ENCODE results near the gene KBTBD3. TPM values are rescaled to one million over a fixed set of nuclear protein-coding genes. Genes with fewer than 3 reads are reported as not detected.
"Not testable (repeated sequence)": the region's sequence is repeated elsewhere in the genome, so short reads cannot be mapped to it uniquely, and the experiment has no call there.

Gene KBTBD3
- total RNA-seq, 1 donor from 2014 or later = 3.7 TPM

- DNase-seq (ENCODE audit: low read depth) = no peak
Observed at GRCh38 chr11:106011481-106011880, 65.7 kb downstream of the KBTBD3 start.

- not testable (repeated sequence) for DNase-seq (ENCODE audit: low read depth)
Observed at GRCh38 chr11:106003094-106003493, 74.1 kb downstream of the KBTBD3 start.

DNA sequence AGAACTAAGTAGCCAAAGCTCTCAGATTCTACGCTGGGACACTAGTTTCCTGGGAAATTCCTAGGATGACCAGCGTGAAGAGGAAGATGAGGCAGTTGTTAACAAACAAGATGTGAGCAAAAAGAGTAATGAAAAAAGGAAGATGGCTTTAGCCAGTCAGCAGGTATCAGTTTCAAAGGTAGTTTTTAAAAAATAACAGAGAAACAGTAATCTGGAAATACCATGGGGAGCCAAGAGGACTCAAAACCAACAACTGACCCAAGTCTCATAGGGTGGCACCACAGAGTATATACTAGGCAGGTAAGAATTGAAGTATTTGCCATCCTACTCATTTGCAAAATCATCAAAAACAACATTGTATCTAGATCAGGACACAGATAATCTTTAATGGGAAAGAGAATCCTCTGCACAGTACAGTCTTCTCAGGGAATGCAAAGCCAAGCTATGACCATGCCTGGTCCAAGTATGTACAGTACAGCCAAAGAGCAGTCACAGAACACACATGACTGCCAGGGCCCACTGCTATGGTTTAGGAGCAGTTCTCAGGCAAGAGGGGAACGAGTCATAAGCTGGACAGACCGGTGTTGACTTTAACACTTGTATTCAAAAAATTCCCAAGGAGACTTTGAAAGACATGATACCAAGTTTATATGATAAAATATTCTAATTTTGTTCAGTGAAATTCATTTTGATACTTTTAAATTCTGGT, 75.7 kb downstream of the KBTBD3 start:
- no peak for DNase-seq (ENCODE audit: low read depth)

Other genes starting within 250 kb of the KBTBD3 start
- gene MSANTD4, start 55.1 kb downstream of the KBTBD3 start, total RNA-seq = 40.4 and 49.8 TPM in 2 replicates
- 66.7 and 80.2 TPM in 2 replicates for gene AASDHPPT, start 315 bp upstream of the KBTBD3 start, total RNA-seq